NB4 (cell line): ENCODE results near the gene C3AR1.
"Not testable (repeated sequence)": the region's sequence is repeated elsewhere in the genome, so short reads cannot be mapped to it uniquely, and the experiment has no call there.

ENCODE experiments used
- DNase-seq: peaks from one replicate; pipeline ENCODE4 v3.0.0; 2010; ENCODE audit warnings: low read depth
- H3K4me3 ChIP-seq: one replicate; pipeline ENCODE4 v1.5.1; 2011; ENCODE audit warnings: mild to moderate bottlenecking, low read depth, low read length, moderate library complexity
- MYC ChIP-seq: IDR thresholded peaks from 2 replicates; pipeline ENCODE4 v1.6.1; 2011; ENCODE audit warnings: low read depth, low read length
- POLR2A ChIP-seq: IDR thresholded peaks from 2 replicates; pipeline ENCODE4 v1.6.1; 2011; ENCODE audit warnings: mild to moderate bottlenecking; ENCODE audit not compliant: insufficient read length; ENCODE audit errors: extremely low read depth
- TF ChIP-seq, protein P1 (sequence below): IDR thresholded peaks from one replicate; pipeline ENCODE4 v1.5.1; 2012; ENCODE audit warnings: low read depth, low read length
- TF ChIP-seq, protein P2 (sequence below): IDR thresholded peaks from 2 replicates; pipeline ENCODE4 v1.6.1; 2011; ENCODE audit warnings: low read depth, low read length

The C3AR1 gene

DNA sequence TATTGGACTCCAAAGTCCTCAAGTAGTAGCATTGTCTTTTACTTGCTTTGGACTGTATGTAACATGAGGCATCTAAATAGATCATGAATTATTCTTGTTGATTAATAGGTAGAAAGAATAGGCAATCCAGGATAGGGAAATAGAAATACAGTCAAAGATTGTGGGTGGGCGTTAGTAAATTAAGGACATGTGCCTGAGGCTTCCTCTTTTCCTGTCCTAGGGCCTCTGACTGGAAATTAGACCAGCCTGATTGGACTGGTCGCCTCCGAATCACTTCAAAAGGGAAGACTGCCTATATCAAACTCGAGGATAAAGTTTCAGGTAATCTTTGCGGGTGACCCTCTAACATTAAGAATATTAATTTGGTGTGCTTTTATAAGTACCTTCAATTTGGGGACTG, 23.6 kb upstream of the C3AR1 start:
- no peak for TF ChIP-seq MYC
- TF ChIP-seq, protein P1, sequence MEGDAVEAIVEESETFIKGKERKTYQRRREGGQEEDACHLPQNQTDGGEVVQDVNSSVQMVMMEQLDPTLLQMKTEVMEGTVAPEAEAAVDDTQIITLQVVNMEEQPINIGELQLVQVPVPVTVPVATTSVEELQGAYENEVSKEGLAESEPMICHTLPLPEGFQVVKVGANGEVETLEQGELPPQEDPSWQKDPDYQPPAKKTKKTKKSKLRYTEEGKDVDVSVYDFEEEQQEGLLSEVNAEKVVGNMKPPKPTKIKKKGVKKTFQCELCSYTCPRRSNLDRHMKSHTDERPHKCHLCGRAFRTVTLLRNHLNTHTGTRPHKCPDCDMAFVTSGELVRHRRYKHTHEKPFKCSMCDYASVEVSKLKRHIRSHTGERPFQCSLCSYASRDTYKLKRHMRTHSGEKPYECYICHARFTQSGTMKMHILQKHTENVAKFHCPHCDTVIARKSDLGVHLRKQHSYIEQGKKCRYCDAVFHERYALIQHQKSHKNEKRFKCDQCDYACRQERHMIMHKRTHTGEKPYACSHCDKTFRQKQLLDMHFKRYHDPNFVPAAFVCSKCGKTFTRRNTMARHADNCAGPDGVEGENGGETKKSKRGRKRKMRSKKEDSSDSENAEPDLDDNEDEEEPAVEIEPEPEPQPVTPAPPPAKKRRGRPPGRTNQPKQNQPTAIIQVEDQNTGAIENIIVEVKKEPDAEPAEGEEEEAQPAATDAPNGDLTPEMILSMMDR = no peak
- peak; percentile 13 for DNase-seq
- no peak overlapping the region for H3K4me3 ChIP-seq

DNA sequence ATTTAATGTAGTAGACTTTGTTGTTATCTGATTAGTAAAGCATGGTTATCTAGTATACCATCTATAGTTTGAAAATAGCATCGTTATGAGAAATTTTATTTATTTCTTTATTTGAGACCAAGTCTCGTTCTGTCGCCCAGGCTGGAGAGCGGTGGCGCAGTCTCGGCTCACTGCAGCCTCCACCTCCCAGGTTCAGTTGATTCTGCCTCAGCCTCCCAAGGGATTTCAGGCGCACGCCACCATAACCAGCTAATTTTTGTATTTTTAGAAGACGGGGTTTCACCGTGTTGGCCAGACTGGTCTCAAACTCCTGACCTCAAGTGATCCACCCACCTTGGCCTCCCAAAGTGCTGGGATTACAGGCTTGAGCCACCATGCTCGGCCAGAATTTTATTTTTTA, 23.1 kb upstream of the C3AR1 start:
- not testable (repeated sequence) for H3K4me3 ChIP-seq, DNase-seq

DNA sequence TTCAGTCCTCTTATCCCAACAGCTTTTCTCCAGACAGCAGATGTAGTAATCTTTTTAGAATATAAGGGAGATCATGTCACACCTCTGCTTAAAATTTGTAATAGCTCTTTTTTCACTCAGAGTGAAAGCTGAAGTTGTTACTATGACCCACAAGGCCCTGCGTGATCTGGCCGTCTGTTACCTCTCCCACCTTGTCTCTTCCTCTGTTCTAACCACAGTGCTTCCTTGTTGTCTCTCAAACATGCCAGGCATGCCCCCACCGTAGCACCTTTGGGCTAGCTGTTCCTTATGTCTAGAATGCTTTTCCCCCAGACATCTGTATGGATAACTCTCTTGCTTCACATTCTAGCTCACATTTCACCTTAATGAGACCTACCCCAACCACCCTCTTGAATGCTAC, 22.4 kb upstream of the C3AR1 start:
- no peak overlapping the region for H3K4me3 ChIP-seq
- TF ChIP-seq, protein P1 = no peak
- no peak for TF ChIP-seq MYC
- TF ChIP-seq, protein P2, sequence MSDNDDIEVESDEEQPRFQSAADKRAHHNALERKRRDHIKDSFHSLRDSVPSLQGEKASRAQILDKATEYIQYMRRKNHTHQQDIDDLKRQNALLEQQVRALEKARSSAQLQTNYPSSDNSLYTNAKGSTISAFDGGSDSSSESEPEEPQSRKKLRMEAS = no peak
- no peak for TF ChIP-seq POLR2A
- peak; percentile 15 for DNase-seq

DNA sequence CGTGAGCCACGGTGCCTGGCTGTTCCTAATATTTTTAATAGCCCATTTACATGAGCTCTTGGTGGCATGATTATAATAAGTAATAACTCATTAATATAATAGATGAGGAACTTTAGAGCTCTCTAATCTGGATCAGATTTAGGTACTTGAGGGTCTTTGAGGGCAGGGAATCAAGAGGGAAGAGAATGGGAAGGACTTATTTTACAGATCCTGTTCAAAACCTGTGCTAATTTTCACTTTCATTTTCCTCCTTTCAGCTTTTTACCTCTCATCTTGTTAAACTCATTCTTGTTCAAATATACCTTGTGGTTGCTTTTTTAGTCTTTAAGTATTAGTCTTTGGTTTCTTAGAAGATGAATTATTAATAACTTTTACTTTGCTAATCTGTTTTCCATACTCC, 21.5 kb upstream of the C3AR1 start:
- no peak for DNase-seq
- TF ChIP-seq POLR2A = no peak
- TF ChIP-seq, protein P1 = no peak
- TF ChIP-seq, protein P2 = no peak
- TF ChIP-seq MYC = no peak
- no peak overlapping the region for H3K4me3 ChIP-seq

DNA sequence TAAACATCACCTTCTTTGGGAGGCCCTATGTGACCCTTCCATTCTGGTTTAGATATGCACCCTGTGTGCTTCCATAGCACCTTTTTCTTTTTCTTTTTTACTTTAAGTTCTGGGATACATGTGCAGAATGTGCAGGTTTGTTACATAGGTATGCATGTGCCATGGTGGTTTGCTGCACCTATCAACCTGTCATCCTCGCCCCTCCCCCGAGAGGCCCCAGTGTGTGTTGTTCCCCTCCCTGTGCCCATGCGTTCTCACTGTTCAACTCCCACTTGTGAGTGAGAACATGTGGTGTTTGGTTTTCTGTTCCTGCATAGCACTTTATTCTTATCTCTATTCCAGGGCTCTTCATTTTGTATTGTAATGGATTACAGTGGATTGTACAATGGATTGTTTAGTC, 18.2 kb upstream of the C3AR1 start:
- DNase-seq, H3K4me3 ChIP-seq: not testable (repeated sequence)

DNA sequence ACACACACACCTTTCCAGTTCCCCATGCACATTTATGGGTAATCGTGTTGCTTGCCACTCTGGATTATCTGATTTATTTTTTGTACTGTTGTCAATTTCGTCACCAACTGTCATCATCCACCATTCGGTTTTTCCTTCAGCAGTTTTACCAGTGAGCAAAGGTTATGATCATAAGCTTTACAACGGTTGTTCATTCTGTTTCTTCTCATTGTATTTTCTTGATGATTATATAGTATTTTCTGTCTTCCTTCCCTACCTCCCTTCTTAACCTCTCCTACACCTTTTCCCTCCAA, 16.6 kb upstream of the C3AR1 start:
- no peak for DNase-seq
- TF ChIP-seq, protein P1 = no peak
- TF ChIP-seq, protein P2 = no peak
- TF ChIP-seq MYC (no peak), POLR2A (no peak)
- peak overlapping the region; percentile 96 for H3K4me3 ChIP-seq

DNA sequence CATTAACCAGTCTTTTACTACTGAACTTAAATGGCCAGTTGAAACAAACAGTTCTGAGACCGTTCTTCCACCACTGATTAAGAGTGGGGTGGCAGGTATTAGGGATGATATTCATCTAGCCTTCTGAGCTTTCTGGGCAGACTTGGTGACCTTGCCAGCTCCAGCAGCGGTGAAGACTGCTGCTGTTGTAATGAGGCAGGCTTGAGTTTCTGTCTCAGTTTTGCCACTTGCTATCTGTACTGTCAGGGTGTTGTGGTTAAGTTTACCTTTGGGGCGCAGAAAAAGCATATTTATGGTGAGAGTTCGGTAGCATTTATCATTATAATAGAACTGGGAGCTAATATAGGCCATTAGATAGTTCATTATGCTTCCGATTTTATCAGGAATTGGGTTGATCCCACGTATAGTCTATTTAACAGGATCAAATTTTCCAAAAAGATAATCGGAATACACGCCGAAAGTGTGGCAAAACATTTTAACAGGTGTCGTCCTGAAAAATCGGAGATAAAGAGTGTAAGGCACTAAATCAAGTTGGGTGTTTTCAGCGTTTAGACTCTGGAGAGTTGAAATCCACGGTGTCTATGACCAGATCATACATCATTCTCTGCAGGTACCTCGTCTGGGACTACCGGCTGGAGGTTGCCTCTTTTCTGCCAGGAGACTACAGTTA, 15.2 kb upstream of the C3AR1 start:
- no peak for TF ChIP-seq POLR2A
- TF ChIP-seq, protein P1 = no peak
- no peak for TF ChIP-seq MYC
- TF ChIP-seq, protein P2 = no peak
- H3K4me3 ChIP-seq = peak overlapping the region; percentile 96
- peak; percentile 34 for DNase-seq
